Lung (tissue), 12 donors: ENCODE data around the gene NDUFA8. TPM values are rescaled to one million over a fixed set of nuclear protein-coding genes. Genes with fewer than 3 reads are reported as not detected.

Experiments
- ATAC-seq: fragments of 200-7000 bp; cut with Tn5 transposase; one replicate; pipeline ENCODE4 v1.9.1; 2020; ENCODE audit warnings: moderate number of reproducible peaks; ENCODE audit not compliant: insufficient read depth, low FRiP score
- DNase-seq, 3 donors: peaks; one replicate each; pipeline ENCODE4 v3.0.0-alpha.2; 2013 to 2017
- H3K27ac ChIP-seq, 2 donors: one replicate each; pipeline ENCODE4 v1.5.1; 2013; ENCODE audit warnings: mild to moderate bottlenecking in 2 of 2, moderate library complexity in 2 of 2, control low read depth in 1 of 2, inconsistent platforms in 1 of 2, low read depth in 1 of 2, low read length in 1 of 2
- H3K27me3 ChIP-seq, 3 donors: one replicate each; pipeline ENCODE4 v1.5.1; 2013; ENCODE audit warnings: low read length in 2 of 3; ENCODE audit not compliant: control insufficient read depth in 3 of 3, insufficient read depth in 3 of 3
- H3K36me3 ChIP-seq, 4 donors: one replicate each; pipeline ENCODE4 v1.5.1; 2013; ENCODE audit warnings: low read length in 4 of 4, mild to moderate bottlenecking in 1 of 4, moderate library complexity in 1 of 4; ENCODE audit not compliant: control insufficient read depth in 4 of 4, insufficient read depth in 4 of 4
- H3K4me1 ChIP-seq, 5 donors: one replicate each; pipeline ENCODE4 v1.5.1; 2013; ENCODE audit warnings: low read length in 5 of 5, mild to moderate bottlenecking in 2 of 5, moderate library complexity in 1 of 5; ENCODE audit not compliant: control insufficient read depth in 5 of 5, insufficient read depth in 5 of 5
- H3K4me3 ChIP-seq: one replicate; pipeline ENCODE4 v1.5.1; 2013; ENCODE audit warnings: mild to moderate bottlenecking, control low read depth, moderate library complexity
- H3K9ac ChIP-seq, 2 donors: one replicate each; pipeline ENCODE4 v1.5.1; 2013; ENCODE audit warnings: low read length in 2 of 2, control low read depth in 1 of 2; ENCODE audit not compliant: insufficient read depth in 1 of 2
- H3K9me3 ChIP-seq, 4 donors: one replicate each; pipeline ENCODE4 v1.5.1; 2013; ENCODE audit warnings: low read length in 3 of 4, mild to moderate bottlenecking in 1 of 4, moderate library complexity in 1 of 4; ENCODE audit not compliant: control insufficient read depth in 4 of 4, insufficient read depth in 3 of 4
- WGBS, 2 donors: extraction: QIAGEN DNeasy Blood & Tissue Kit; methylation state at CpG; one replicate each; pipeline ENCODE4 v1.1.7; 2013; 5-methylcytosine and 5-hydroxymethylcytosine counted together
- polyA plus RNA-seq, 2 donors: library from polyadenylated mRNA; stranded (reverse); fragments of 200-250 nt; gene quantifications; one replicate each; pipeline ENCODE4 v1.2.1, GENCODE V29; 2013
- total RNA-seq, 2 donors: library from RNA; depleted of rRNA in 1 of 2; stranded (reverse); fragments of >200 nt in 1 of 2; gene quantifications; one replicate each; pipeline ENCODE4 v1.2.1, GENCODE V29; 2014 to 2021
- TF ChIP-seq, protein P1 (sequence below): IDR thresholded peaks from 2 replicates; pipeline ENCODE4 v1.5.1; 2012; ENCODE audit warnings: mild to moderate bottlenecking; ENCODE audit errors: control extremely low read depth, extremely low read depth
- donor health status: control.
- donor health status: control.
- donor health status: Bipolar disorder and iron deficiency.
- donor health status: healthy.
- donor health status: DM: yes; HTN: yes; CAD: no.

The NDUFA8 gene
- total and polyA plus RNA-seq, 4 donors, result 26.6 to 107 (median 58.3) TPM

DNA sequence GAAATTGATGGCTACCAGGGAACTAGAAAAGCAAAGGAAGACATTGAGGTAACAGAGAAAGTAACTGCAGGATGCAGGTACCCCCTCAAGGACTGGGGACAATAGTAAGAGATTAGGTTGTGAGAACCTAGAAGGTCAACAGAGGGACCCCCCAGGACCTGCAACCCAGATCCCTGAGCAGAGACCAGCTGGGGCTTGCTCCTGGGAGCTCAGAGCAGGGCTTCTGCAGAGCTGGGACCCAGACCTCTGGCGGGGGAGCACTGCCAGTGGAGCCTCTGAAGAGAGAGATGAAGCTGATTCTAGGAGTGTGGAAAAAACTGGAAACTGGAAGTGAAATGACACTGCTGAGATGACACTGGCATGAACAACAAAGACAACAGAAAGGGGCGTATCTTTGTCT, 17.3 kb upstream of the NDUFA8 start:
- ATAC-seq, result no peak
- no peak overlapping the region for H3K9ac ChIP-seq
- WGBS, 2 donors, result 88 to 95% methylated on average over 2 of the region's 2 CpGs
- H3K36me3 ChIP-seq, result no peaks in the 10 kb centered on the region
- TF ChIP-seq, protein P1, sequence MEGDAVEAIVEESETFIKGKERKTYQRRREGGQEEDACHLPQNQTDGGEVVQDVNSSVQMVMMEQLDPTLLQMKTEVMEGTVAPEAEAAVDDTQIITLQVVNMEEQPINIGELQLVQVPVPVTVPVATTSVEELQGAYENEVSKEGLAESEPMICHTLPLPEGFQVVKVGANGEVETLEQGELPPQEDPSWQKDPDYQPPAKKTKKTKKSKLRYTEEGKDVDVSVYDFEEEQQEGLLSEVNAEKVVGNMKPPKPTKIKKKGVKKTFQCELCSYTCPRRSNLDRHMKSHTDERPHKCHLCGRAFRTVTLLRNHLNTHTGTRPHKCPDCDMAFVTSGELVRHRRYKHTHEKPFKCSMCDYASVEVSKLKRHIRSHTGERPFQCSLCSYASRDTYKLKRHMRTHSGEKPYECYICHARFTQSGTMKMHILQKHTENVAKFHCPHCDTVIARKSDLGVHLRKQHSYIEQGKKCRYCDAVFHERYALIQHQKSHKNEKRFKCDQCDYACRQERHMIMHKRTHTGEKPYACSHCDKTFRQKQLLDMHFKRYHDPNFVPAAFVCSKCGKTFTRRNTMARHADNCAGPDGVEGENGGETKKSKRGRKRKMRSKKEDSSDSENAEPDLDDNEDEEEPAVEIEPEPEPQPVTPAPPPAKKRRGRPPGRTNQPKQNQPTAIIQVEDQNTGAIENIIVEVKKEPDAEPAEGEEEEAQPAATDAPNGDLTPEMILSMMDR, result no peak
- H3K4me1 ChIP-seq, result no peaks in the 10 kb centered on the region
- no peaks in the 10 kb centered on the region for H3K9me3 ChIP-seq
- DNase-seq, result no peak
- no peak overlapping the region for H3K4me3 ChIP-seq
- H3K27ac ChIP-seq, result no peak overlapping the region
- no peaks in the 10 kb centered on the region for H3K27me3 ChIP-seq

DNA sequence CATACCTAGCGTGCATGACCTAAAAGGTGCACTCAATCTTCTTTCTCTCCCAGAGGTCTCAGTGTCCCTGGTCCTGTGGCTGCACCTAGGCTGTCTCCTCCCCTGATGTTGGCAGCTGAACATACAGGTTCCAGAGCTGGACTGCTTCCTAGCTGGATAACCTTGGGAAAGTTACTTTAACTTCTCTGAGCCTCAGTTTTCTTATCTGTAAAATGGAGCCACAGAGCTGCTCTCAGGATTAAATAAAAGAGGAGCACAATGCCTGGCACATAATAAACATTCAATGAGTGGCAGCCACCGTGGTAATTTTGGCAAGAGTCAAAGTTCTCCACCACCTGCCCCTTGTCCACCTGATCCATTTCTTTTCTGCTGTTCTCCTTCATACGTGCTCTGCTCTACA, 14.1 kb upstream of the NDUFA8 start:
- 89 to 93% methylated on average over 3 of the region's 3 CpGs for WGBS, 2 donors
- no peak overlapping the region for H3K4me3 ChIP-seq
- DNase-seq (no peak), ATAC-seq (no peak)
- peaks cover 0 to 6% (median 0%) of the 10 kb centered on the region in 4 donors for H3K9me3 ChIP-seq
- no peaks in the 10 kb centered on the region for H3K36me3 ChIP-seq
- H3K27me3 ChIP-seq, result peaks cover 0 to 5% (median 4%) of the 10 kb centered on the region in 3 donors
- H3K4me1 ChIP-seq, result no peaks in the 10 kb centered on the region
- no peak overlapping the region for H3K27ac ChIP-seq
- no peak overlapping the region for H3K9ac ChIP-seq
- TF ChIP-seq, protein P1, result no peak

DNA sequence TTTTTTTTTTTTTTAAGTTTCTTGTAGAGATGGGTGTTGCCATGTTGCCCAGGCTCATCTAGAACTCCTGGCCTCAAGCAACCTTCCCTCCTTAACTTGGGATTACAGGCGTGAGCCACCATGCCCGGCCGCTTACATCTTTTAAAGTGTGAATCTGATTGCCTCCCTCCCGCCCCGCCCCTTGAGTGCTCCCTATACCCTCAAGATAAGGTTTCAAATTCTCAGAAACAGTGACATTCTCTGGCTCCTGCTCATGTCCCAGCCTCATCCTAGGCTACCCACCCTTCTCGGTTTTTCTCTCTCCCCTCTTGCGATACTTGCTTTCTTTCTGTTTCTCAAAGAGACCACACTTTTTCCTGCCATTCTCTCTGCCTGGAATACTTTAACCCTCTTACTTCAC, 12.6 kb upstream of the NDUFA8 start:
- H3K27ac ChIP-seq, result no peak overlapping the region
- no peaks in the 10 kb centered on the region for H3K36me3 ChIP-seq
- H3K4me3 ChIP-seq, result no peak overlapping the region
- peaks cover 0 to 5% (median 4%) of the 10 kb centered on the region in 3 donors for H3K27me3 ChIP-seq
- H3K9me3 ChIP-seq, result peaks cover 0 to 7% (median 0%) of the 10 kb centered on the region in 4 donors
- H3K9ac ChIP-seq, result no peak overlapping the region
- ATAC-seq, result no peak
- no peak for DNase-seq
- 91 to 96% methylated on average over 7 of the region's 7 CpGs for WGBS, 2 donors
- no peaks in the 10 kb centered on the region for H3K4me1 ChIP-seq
- TF ChIP-seq, protein P1, result no peak

DNA sequence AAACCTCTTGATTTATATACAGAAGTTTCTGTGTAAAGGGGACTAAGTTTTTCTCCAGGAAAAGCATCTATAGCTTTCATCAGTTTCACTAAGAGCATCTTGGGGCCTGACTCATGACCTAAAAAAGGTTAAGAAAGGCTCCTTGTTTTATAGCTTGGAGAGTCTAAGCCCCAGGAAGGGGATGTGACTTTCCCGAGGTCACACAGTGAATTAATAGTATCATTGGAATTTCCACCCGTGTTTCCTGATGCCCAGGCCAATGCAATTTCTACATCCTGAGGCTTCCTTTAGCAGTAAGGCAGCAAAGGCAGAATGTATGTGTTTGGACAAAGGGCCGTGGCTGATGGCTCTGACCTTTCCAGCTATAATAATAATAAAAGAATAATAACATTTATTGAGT, 8.8 kb upstream of the NDUFA8 start:
- peaks cover 0 to 7% (median 0%) of the 10 kb centered on the region in 4 donors for H3K9me3 ChIP-seq
- H3K36me3 ChIP-seq, result no peaks in the 10 kb centered on the region
- H3K27ac ChIP-seq, result no peak overlapping the region
- DNase-seq (no peak), ATAC-seq (no peak)
- TF ChIP-seq, protein P1, result no peak
- 55 to 64% methylated on average over 3 of the region's 3 CpGs for WGBS, 2 donors
- H3K9ac ChIP-seq, result no peak overlapping the region
- H3K4me1 ChIP-seq, result no peaks in the 10 kb centered on the region
- H3K27me3 ChIP-seq, result peaks cover 0 to 5% (median 4%) of the 10 kb centered on the region in 3 donors
- H3K4me3 ChIP-seq, result no peak overlapping the region
